ENCODE results near the gene MTMR3.
A peak's percentile ranks its signal among the peaks of the same experiment; 100 is the strongest.

MTMR3 gene

GRCh38 chr22:29917052-29917902 is 34.3 kb downstream of the MTMR3 start:
- no peak for DNase-seq

GRCh38 chr22:29925402-29925801 is 42.4 kb downstream of the MTMR3 start:
- no peak for DNase-seq

- no peak for DNase-seq
These were observed 43.1 kb downstream of the MTMR3 start for GRCh38 chr22:29926057-29926456.

GRCh38 chr22:29932136-29932535 is 49.2 kb downstream of the MTMR3 start:
- no peak for DNase-seq

GRCh38 chr22:29933619-29934018 is 50.6 kb downstream of the MTMR3 start:
- no peak for DNase-seq

GRCh38 chr22:29934596-29934995 is 51.6 kb downstream of the MTMR3 start:
- no peak for DNase-seq

- DNase-seq = no peak
These were observed 53.2 kb downstream of the MTMR3 start for GRCh38 chr22:29936186-29936585.

- peak; percentile 23 for DNase-seq
These were observed 55.1 kb downstream of the MTMR3 start for GRCh38 chr22:29937940-29938693.

GRCh38 chr22:29940526-29940925 is 57.6 kb downstream of the MTMR3 start:
- no peak for DNase-seq

- no peak for DNase-seq
These were observed 61.4 kb downstream of the MTMR3 start for GRCh38 chr22:29944339-29944738.

- no peak for DNase-seq
These were observed 62.5 kb downstream of the MTMR3 start for GRCh38 chr22:29945435-29945834.

- DNase-seq = no peak
These were observed 63.2 kb downstream of the MTMR3 start for GRCh38 chr22:29946220-29946619.

- no peak for DNase-seq
These were observed 64.7 kb downstream of the MTMR3 start for GRCh38 chr22:29947410-29948384.

GRCh38 chr22:29948385-29948769 is 65.4 kb downstream of the MTMR3 start:
- no peak for DNase-seq

GRCh38 chr22:29949872-29950271 is 66.9 kb downstream of the MTMR3 start:
- DNase-seq = no peak

GRCh38 chr22:29951791-29952413 is 68.9 kb downstream of the MTMR3 start:
- DNase-seq = peak; percentile 16

GRCh38 chr22:29954203-29954855 is 71.4 kb downstream of the MTMR3 start:
- no peak for DNase-seq

GRCh38 chr22:29956680-29957079 is 73.7 kb downstream of the MTMR3 start:
- DNase-seq = no peak

- no peak for DNase-seq
These were observed 75.2 kb downstream of the MTMR3 start for GRCh38 chr22:29958170-29958569.

GRCh38 chr22:29964776-29965175 is 81.8 kb downstream of the MTMR3 start:
- DNase-seq = no peak

- no peak for DNase-seq
These were observed 84.5 kb downstream of the MTMR3 start for GRCh38 chr22:29967461-29967860.

GRCh38 chr22:29971607-29972006 is 88.6 kb downstream of the MTMR3 start:
- DNase-seq = no peak
